Measurements from ENCODE around the gene POU2AF2. TPM values are rescaled to one million over a fixed set of nuclear protein-coding genes. Genes with fewer than 3 reads are reported as not detected.
"Not testable (repeated sequence)": the region's sequence is repeated elsewhere in the genome, so short reads cannot be mapped to it uniquely, and the experiment has no call there.

The POU2AF2 gene
- polyA plus RNA-seq, 1 donor = not detected

- no peak for DNase-seq
Observed at GRCh38 chr11:111302298-111302697, 56.8 kb downstream of the POU2AF2 start.

GRCh38 chr11:111303461-111303860 lies 57.9 kb downstream of the POU2AF2 start:
- DNase-seq = no peak

- DNase-seq = no peak
Observed at GRCh38 chr11:111305162-111305802, 59.8 kb downstream of the POU2AF2 start.

- DNase-seq = no peak
Observed at GRCh38 chr11:111305876-111306275, 60.4 kb downstream of the POU2AF2 start.

- no peak for DNase-seq
Observed at GRCh38 chr11:111306321-111306720, 60.8 kb downstream of the POU2AF2 start.

GRCh38 chr11:111307472-111308108 lies 62.1 kb downstream of the POU2AF2 start:
- no peak for DNase-seq

- DNase-seq = no peak
Observed at GRCh38 chr11:111308140-111308539, 62.6 kb downstream of the POU2AF2 start.

- DNase-seq = no peak
Observed at GRCh38 chr11:111309215-111309915, 63.8 kb downstream of the POU2AF2 start.

GRCh38 chr11:111310088-111310487 lies 64.6 kb downstream of the POU2AF2 start:
- DNase-seq = no peak

- DNase-seq = no peak
Observed at GRCh38 chr11:111310723-111311122, 65.2 kb downstream of the POU2AF2 start.

GRCh38 chr11:111312076-111312475 lies 66.6 kb downstream of the POU2AF2 start:
- no peak for DNase-seq

- no peak for DNase-seq
Observed at GRCh38 chr11:111319296-111319695, 73.8 kb downstream of the POU2AF2 start.

- DNase-seq = not testable (repeated sequence)
Observed at GRCh38 chr11:111320199-111320598, 74.7 kb downstream of the POU2AF2 start.

GRCh38 chr11:111320728-111321568 lies 75.4 kb downstream of the POU2AF2 start:
- no peak for DNase-seq

GRCh38 chr11:111322534-111322933 lies 77.0 kb downstream of the POU2AF2 start:
- no peak for DNase-seq

GRCh38 chr11:111324277-111324720 lies 78.8 kb downstream of the POU2AF2 start:
- DNase-seq = no peak

GRCh38 chr11:111325259-111325658 lies 79.7 kb downstream of the POU2AF2 start:
- DNase-seq = no peak

GRCh38 chr11:111326824-111327223 lies 81.3 kb downstream of the POU2AF2 start:
- no peak for DNase-seq

GRCh38 chr11:111327908-111328624 lies 82.5 kb downstream of the POU2AF2 start:
- DNase-seq = no peak

GRCh38 chr11:111329306-111330204 lies 84.0 kb downstream of the POU2AF2 start:
- DNase-seq = no peak
